DOHH2 (cell line): ENCODE results near the gene SLC25A14.

ENCODE experiments used
- H3F3A ChIP-seq: fragments of 200-600 bp; sonication (generic), shearing (Covaris generic); 2 replicates; pipeline ENCODE4 v1.6.0; 2016; ENCODE audit warnings: antibody characterized with exemption, mild to moderate bottlenecking; ENCODE audit not compliant: control insufficient read depth, insufficient read depth
- H3K27ac ChIP-seq: fragments of 200-600 bp; sonication (generic); 2 replicates; pipeline ENCODE4 v1.5.1; 2014; ENCODE audit warnings: low read depth, mild to moderate bottlenecking, low read length, moderate library complexity
- H3K27me3 ChIP-seq: fragments of 200-600 bp; sonication (generic); 2 replicates; pipeline ENCODE4 v1.6.1; 2014; ENCODE audit warnings: mild to moderate bottlenecking, low read length, mixed read lengths; ENCODE audit not compliant: control insufficient read depth
- H3K36me3 ChIP-seq: fragments of 200-600 bp; sonication (generic); 2 replicates; pipeline ENCODE4 v1.6.1; 2014; ENCODE audit warnings: mild to moderate bottlenecking, low read length, moderate library complexity, mixed read lengths; ENCODE audit not compliant: control insufficient read depth
- H3K4me1 ChIP-seq: fragments of 200-600 bp; sonication (generic); 2 replicates; pipeline ENCODE4 v1.6.1; 2014; ENCODE audit warnings: mild to moderate bottlenecking, low read length, mixed read lengths; ENCODE audit not compliant: control insufficient read depth
- H3K4me2 ChIP-seq: fragments of 200-600 bp; sonication (generic); 2 replicates; pipeline ENCODE4 v1.6.0; 2014; ENCODE audit warnings: mild to moderate bottlenecking, low read length, moderate library complexity
- H3K4me3 ChIP-seq: fragments of 200-600 bp; sonication (generic); 2 replicates; pipeline ENCODE4 v1.5.1; 2014; ENCODE audit warnings: mild to moderate bottlenecking, low read length, mixed read lengths
- H3K79me2 ChIP-seq: fragments of 200-600 bp; sonication (generic); 2 replicates; pipeline ENCODE4 v1.6.1; 2014; ENCODE audit warnings: mild to moderate bottlenecking, low read length, mixed read lengths; ENCODE audit not compliant: control insufficient read depth
- H3K9me2 ChIP-seq: fragments of 200-600 bp; sonication (generic); replicated peaks from 2 replicates; pipeline ENCODE4 v1.6.1; 2014; ENCODE audit warnings: mild to moderate bottlenecking, low read length, mixed read lengths; ENCODE audit not compliant: control insufficient read depth
- H3K9me3 ChIP-seq: fragments of 200-600 bp; sonication (generic); 2 replicates; pipeline ENCODE4 v1.6.1; 2014; ENCODE audit warnings: antibody characterized with exemption, low read length, mixed read lengths; ENCODE audit not compliant: control insufficient read depth, insufficient read depth
- H4K20me1 ChIP-seq: fragments of 200-600 bp; sonication (generic); 2 replicates; pipeline ENCODE4 v1.6.0; 2014; ENCODE audit warnings: low read depth, mild to moderate bottlenecking, antibody characterized with exemption, low read length, moderate library complexity; ENCODE audit not compliant: control insufficient read depth, insufficient read depth
- CTCF ChIP-seq: fragments of 200-600 bp; sonication (generic); IDR thresholded peaks from one replicate; pipeline ENCODE4 v1.5.1; 2014; ENCODE audit warnings: antibody characterized with exemption, mild to moderate bottlenecking, low read depth, low read length; ENCODE audit not compliant: poor library complexity, severe bottlenecking
- EZH2phosphoT487 ChIP-seq: fragments of 200-600 bp; sonication (generic); IDR thresholded peaks from 2 replicates; pipeline ENCODE4 v1.6.1; 2017; ENCODE audit warnings: borderline replicate concordance, mild to moderate bottlenecking, antibody characterized with exemption, low read length, moderate library complexity, mixed read lengths

Gene SLC25A14

DNA sequence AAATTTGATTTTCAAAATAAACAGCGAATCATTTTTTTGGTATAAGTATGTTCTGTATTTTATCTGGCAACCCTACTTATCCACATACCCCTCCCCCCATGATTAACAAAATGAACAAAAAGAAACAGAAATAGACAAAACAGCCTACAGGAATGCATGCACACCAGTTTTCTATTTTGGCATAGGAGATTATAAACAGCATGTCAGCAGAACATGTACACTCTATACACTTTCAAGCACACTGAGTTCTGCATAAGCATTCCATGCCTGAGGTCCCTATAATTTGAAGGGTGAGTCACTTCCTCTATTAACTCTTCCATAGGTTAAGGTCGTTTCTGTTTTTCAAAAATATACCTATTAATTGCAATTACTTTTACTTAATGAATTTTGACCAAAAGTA, 43.0 kb upstream of the SLC25A14 start:
- no peak overlapping the region for H3K4me3 ChIP-seq
- H3K4me2 ChIP-seq = no peak overlapping the region
- no peak overlapping the region for H3K27ac ChIP-seq
- TF ChIP-seq CTCF (no peak), EZH2phosphoT487 (no peak)
- no peaks in the 10 kb centered on the region for H3K9me3 ChIP-seq
- H3F3A ChIP-seq = no peaks in the 10 kb centered on the region
- H3K36me3 ChIP-seq = no peaks in the 10 kb centered on the region
- no peaks in the 10 kb centered on the region for H3K9me2 ChIP-seq
- H3K27me3 ChIP-seq = no peaks in the 10 kb centered on the region; the same call in 1 of the 2 replicates
- H3K79me2 ChIP-seq = no peaks in the 10 kb centered on the region
- H3K4me1 ChIP-seq = no peaks in the 10 kb centered on the region
- H4K20me1 ChIP-seq = no peaks in the 10 kb centered on the region

GRCh38 chrX:130299279-130300009, 40.3 kb upstream of the SLC25A14 start:
- Histone ChIP-seq H3K36me3 (no peaks in the 10 kb centered on the region), H3K4me1 (no peaks in the 10 kb centered on the region), H3K27ac (no peak overlapping the region), H3K9me2 (no peaks in the 10 kb centered on the region), H4K20me1 (no peaks in the 10 kb centered on the region), H3F3A (no peaks in the 10 kb centered on the region), H3K79me2 (no peaks in the 10 kb centered on the region), H3K4me3 (no peak overlapping the region), H3K9me3 (no peaks in the 10 kb centered on the region), H3K27me3 (no peaks in the 10 kb centered on the region; the same call in 1 of the 2 replicates), H3K4me2 (no peak overlapping the region)
- no peak for TF ChIP-seq CTCF
- no peak for TF ChIP-seq EZH2phosphoT487

DNA sequence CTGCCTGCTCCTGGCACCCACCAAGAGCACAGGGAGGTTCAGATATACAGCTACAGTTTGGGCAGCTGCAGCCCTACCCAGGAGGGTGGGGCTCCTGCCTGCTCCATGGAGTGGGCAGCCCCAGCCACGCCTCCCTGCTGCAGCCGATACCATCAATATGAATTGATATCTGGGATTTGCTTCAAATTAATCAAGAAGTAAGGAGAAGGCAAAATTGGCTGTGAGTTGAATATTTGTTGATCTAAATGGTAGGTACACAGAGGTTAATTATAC, 39.8 kb upstream of the SLC25A14 start:
- no peaks in the 10 kb centered on the region for H3K9me3 ChIP-seq
- no peaks in the 10 kb centered on the region for H4K20me1 ChIP-seq
- H3K4me3 ChIP-seq = no peak overlapping the region
- no peak overlapping the region for H3K27ac ChIP-seq
- no peaks in the 10 kb centered on the region for H3K36me3 ChIP-seq
- H3K4me1 ChIP-seq = no peaks in the 10 kb centered on the region
- H3F3A ChIP-seq = no peaks in the 10 kb centered on the region
- TF ChIP-seq CTCF (no peak), EZH2phosphoT487 (no peak)
- no peaks in the 10 kb centered on the region for H3K9me2 ChIP-seq
- H3K27me3 ChIP-seq = no peaks in the 10 kb centered on the region; the same call in 1 of the 2 replicates
- H3K4me2 ChIP-seq = no peak overlapping the region
- H3K79me2 ChIP-seq = no peaks in the 10 kb centered on the region
